HG03135 (cell line): Measurements from ENCODE around the gene ARL11.

ENCODE experiments used
- ATAC-seq: cut with Tn5 transposase; IDR thresholded peaks from one replicate; pipeline ENCODE4 v1.9.1; 2021; ENCODE audit warnings: mild to moderate bottlenecking, moderate library complexity; ENCODE audit not compliant: unreplicated experiment

ARL11 gene

GRCh38 chr13:49646688-49647087, 18.4 kb downstream of the ARL11 start:
- ATAC-seq: no peak

- no peak for ATAC-seq
Observed at GRCh38 chr13:49649244-49649962, 21.1 kb downstream of the ARL11 start.

GRCh38 chr13:49649963-49650312, 21.6 kb downstream of the ARL11 start:
- ATAC-seq: no peak

- no peak for ATAC-seq
Observed at GRCh38 chr13:49651570-49652354, 23.5 kb downstream of the ARL11 start.

GRCh38 chr13:49652355-49653305, 24.3 kb downstream of the ARL11 start:
- peak; percentile 60 for ATAC-seq

- ATAC-seq: no peak
Observed at GRCh38 chr13:49653478-49653877, 25.2 kb downstream of the ARL11 start.

- no peak for ATAC-seq
Observed at GRCh38 chr13:49654011-49654410, 25.7 kb downstream of the ARL11 start.

- no peak for ATAC-seq
Observed at GRCh38 chr13:49655906-49656305, 27.6 kb downstream of the ARL11 start.

- no peak for ATAC-seq
Observed at GRCh38 chr13:49657241-49657641, 28.9 kb downstream of the ARL11 start.

- no peak for ATAC-seq
Observed at GRCh38 chr13:49664606-49665005, 36.3 kb downstream of the ARL11 start.

GRCh38 chr13:49667773-49668172, 39.5 kb downstream of the ARL11 start:
- no peak for ATAC-seq

GRCh38 chr13:49669735-49670309, 41.5 kb downstream of the ARL11 start:
- no peak for ATAC-seq

- no peak for ATAC-seq
Observed at GRCh38 chr13:49670828-49671227, 42.5 kb downstream of the ARL11 start.

- no peak for ATAC-seq
Observed at GRCh38 chr13:49676581-49677298, 48.4 kb downstream of the ARL11 start.

- ATAC-seq: no peak
Observed at GRCh38 chr13:49678191-49678914, 50.0 kb downstream of the ARL11 start.

- no peak for ATAC-seq
Observed at GRCh38 chr13:49679246-49679645, 50.9 kb downstream of the ARL11 start.

GRCh38 chr13:49681842-49682435, 53.6 kb downstream of the ARL11 start:
- ATAC-seq: no peak
